Measurements from ENCODE around the gene TCF7L2.

The TCF7L2 gene

GRCh38 chr10:113020838-113021237 lies 70.8 kb downstream of the TCF7L2 start:
- no peak for DNase-seq (ENCODE audit: low spot score)
- ChIA-PET POLR2A (ENCODE audit: low non-redundant PET) (no interaction called here), CTCF (no interaction called here)
- no peak overlapping the region for H3K27ac ChIP-seq
- TF ChIP-seq CTCF (conservative IDR thresholded peaks at IDR 0.05; ENCODE audit: low read depth), result no peak

GRCh38 chr10:113021268-113022040 lies 71.4 kb downstream of the TCF7L2 start:
- no peak for TF ChIP-seq CTCF (conservative IDR thresholded peaks at IDR 0.05; ENCODE audit: low read depth)
- ChIA-PET POLR2A (ENCODE audit: low non-redundant PET) (no interaction called here), CTCF (no interaction called here)
- no peak overlapping the region for H3K27ac ChIP-seq
- DNase-seq (ENCODE audit: low spot score), result no peak

- no peak for DNase-seq (ENCODE audit: low spot score)
- no peak for TF ChIP-seq CTCF (conservative IDR thresholded peaks at IDR 0.05; ENCODE audit: low read depth)
- no peak overlapping the region for H3K27ac ChIP-seq
- ChIA-PET POLR2A (ENCODE audit: low non-redundant PET) (no interaction called here), CTCF (interaction anchor here (1.2 kb wide), 1 partner anchor 9 kb away, joined by 3 read pairs; no protein-coding TSS in a partner anchor)
Measured at GRCh38 chr10:113022265-113022664, 72.2 kb downstream of the TCF7L2 start.

GRCh38 chr10:113023017-113023416 lies 73.0 kb downstream of the TCF7L2 start:
- ChIA-PET POLR2A (ENCODE audit: low non-redundant PET) (no interaction called here), CTCF (interaction anchor here (0.6 to 1.2 kb wide), 2 partner anchors 10 to 994 kb away, joined by 3 to 5 read pairs; no protein-coding TSS in a partner anchor)
- DNase-seq (ENCODE audit: low spot score), result no peak
- TF ChIP-seq CTCF (conservative IDR thresholded peaks at IDR 0.05; ENCODE audit: low read depth), result no peak
- H3K27ac ChIP-seq, result no peak overlapping the region

- POLR2A ChIA-PET (ENCODE audit: low non-redundant PET), result no interaction called here
- DNase-seq (ENCODE audit: low spot score), result no peak
- TF ChIP-seq CTCF (conservative IDR thresholded peaks at IDR 0.05; ENCODE audit: low read depth), result no peak
- H3K27ac ChIP-seq, result no peak overlapping the region
- CTCF ChIA-PET, result interaction anchor here (0.7 to 1.0 kb wide), 3 partner anchors 52 to 90 kb away, joined by 3 to 4 read pairs (median 4); no protein-coding TSS in a partner anchor
Measured at GRCh38 chr10:113024930-113025329, 74.9 kb downstream of the TCF7L2 start.

- ChIA-PET POLR2A (ENCODE audit: low non-redundant PET) (no interaction called here), CTCF (interaction anchor here (1.0 kb wide), 1 partner anchor 56 kb away, joined by 4 read pairs; no protein-coding TSS in a partner anchor)
- H3K27ac ChIP-seq, result no peak overlapping the region
- TF ChIP-seq CTCF (conservative IDR thresholded peaks at IDR 0.05; ENCODE audit: low read depth), result no peak
- no peak for DNase-seq (ENCODE audit: low spot score)
Measured at GRCh38 chr10:113025487-113025886, 75.4 kb downstream of the TCF7L2 start.

All from RWPE1 (cell line).